Ascending aorta (tissue), 2 donors: Measurements from ENCODE around the gene OR5AR1. TPM values are rescaled to one million over a fixed set of nuclear protein-coding genes. Genes with fewer than 3 reads are reported as not detected.

Experiments
- DNase-seq, 2 donors: peaks; one replicate each; pipeline ENCODE4 v3.0.0-alpha.2; 2019; ENCODE audit warnings: low spot score in 2 of 2
- H3K27ac ChIP-seq, 2 donors: fragments of 200-600 bp; sonication (generic); one replicate each; pipeline ENCODE4 v1.5.1; 2016 to 2017; ENCODE audit warnings: mild to moderate bottlenecking in 1 of 2
- H3K27me3 ChIP-seq: fragments of 200-600 bp; sonication (generic); one replicate; pipeline ENCODE4 v1.5.1; 2017
- H3K36me3 ChIP-seq, 2 donors: fragments of 200-600 bp; sonication (generic); one replicate each; pipeline ENCODE4 v1.5.1; 2016
- H3K4me1 ChIP-seq, 2 donors: fragments of 200-600 bp; sonication (generic); one replicate each; pipeline ENCODE4 v1.5.1; 2016 to 2017; ENCODE audit warnings: mild to moderate bottlenecking in 1 of 2
- H3K4me3 ChIP-seq, 2 donors: fragments of 200-600 bp; sonication (generic); one replicate each; pipeline ENCODE4 v1.5.1; 2016 to 2017; ENCODE audit warnings: mild to moderate bottlenecking in 1 of 2
- H3K9me3 ChIP-seq, 2 donors: fragments of 200-600 bp; sonication (generic); one replicate each; pipeline ENCODE4 v1.5.1; 2016
- CTCF ChIP-seq, 3 experiments: fragments of 200-600 bp in 2 of 3; fragments of 450-650 bp in 1 of 3; sonication (generic) in 2 of 3; IDR thresholded peaks; one replicate each; pipeline ENCODE4 v1.5.1; 2016 to 2019; ENCODE audit warnings: antibody characterized with exemption in 3 of 3, mild to moderate bottlenecking in 1 of 3, moderate library complexity in 1 of 3
- intact Hi-C: fragments of 100-400 bp; cut with DNase I; formaldehyde crosslinking; loops from one replicate; pipeline ENCODE4 v1.15.1; 2023
- total RNA-seq: library from RNA; depleted of rRNA; stranded (reverse); fragments of >200 nt; gene quantifications from one replicate; pipeline ENCODE4 v1.1.0, GENCODE V29; 2016

OR5AR1 gene
- total RNA-seq, 1 donor from 2014 or later: not detected

GRCh38 chr11:56714206-56714605, 50.7 kb downstream of the OR5AR1 start:
- intact Hi-C loops: no loop called here
- Histone ChIP-seq H3K27me3 (no peaks in the 10 kb centered on the region), H3K27ac (no peak overlapping the region), H3K9me3 (no peaks in the 10 kb centered on the region), H3K4me3 (no peak overlapping the region), H3K36me3 (no peaks in the 10 kb centered on the region), H3K4me1 (no peaks in the 10 kb centered on the region)
- no peak for TF ChIP-seq CTCF (IDR thresholded peaks at IDR 0.05)
- DNase-seq: no peak

Other genes with a start within 250 kb of the OR5AR1 start
- not detected for gene OR5M3, start 190.3 kb upstream of the OR5AR1 start, total RNA-seq
- gene OR5M8, start 172.3 kb upstream of the OR5AR1 start, total RNA-seq: not detected
- not detected for gene OR5M11, start 120.4 kb upstream of the OR5AR1 start, total RNA-seq
- gene OR5M10, start 86.0 kb upstream of the OR5AR1 start, total RNA-seq: not detected
- gene OR5M1, start 48.8 kb upstream of the OR5AR1 start, total RNA-seq: not detected
- gene OR5AP2, start 21.2 kb upstream of the OR5AR1 start, total RNA-seq: not detected
- not detected for gene OR9G1, start 35.4 kb downstream of the OR5AR1 start, total RNA-seq
- gene OR9G4, start 85.0 kb downstream of the OR5AR1 start, total RNA-seq: not detected